Thymus (tissue), 11 donors: Measurements from ENCODE around the gene C1QTNF1. TPM values are rescaled to one million over a fixed set of nuclear protein-coding genes. Genes with fewer than 3 reads are reported as not detected.

ENCODE experiments used
- DNase-seq, 9 donors: peaks; one replicate each; pipeline ENCODE4 v3.0.0-alpha.2; 2013; ENCODE audit warnings: low spot score in 9 of 9, low read depth in 6 of 9, missing footprints in 1 of 9
- H3K27ac ChIP-seq, 2 donors: one replicate each; pipeline ENCODE4 v1.5.1; 2013; ENCODE audit warnings: control low read depth in 1 of 2, low read depth in 1 of 2, low read length in 1 of 2, mild to moderate bottlenecking in 1 of 2, moderate library complexity in 1 of 2
- H3K27me3 ChIP-seq, 2 donors: one replicate each; pipeline ENCODE4 v1.5.1; 2013; ENCODE audit warnings: low read length in 1 of 2; ENCODE audit not compliant: control insufficient read depth in 2 of 2, insufficient read depth in 1 of 2
- H3K36me3 ChIP-seq, 2 donors: one replicate each; pipeline ENCODE4 v1.5.1; 2013; ENCODE audit warnings: low read length in 1 of 2, mild to moderate bottlenecking in 1 of 2, moderate library complexity in 1 of 2; ENCODE audit not compliant: control insufficient read depth in 2 of 2, insufficient read depth in 2 of 2
- H3K4me1 ChIP-seq, 2 donors: one replicate each; pipeline ENCODE4 v1.5.1; 2013; ENCODE audit warnings: low read length in 2 of 2; ENCODE audit not compliant: control insufficient read depth in 2 of 2, insufficient read depth in 2 of 2
- H3K4me3 ChIP-seq, 2 donors: one replicate each; pipeline ENCODE4 v1.5.1; 2013; ENCODE audit warnings: low read length in 2 of 2, control low read depth in 1 of 2, mild to moderate bottlenecking in 1 of 2
- H3K9me3 ChIP-seq, 2 donors: one replicate each; pipeline ENCODE4 v1.5.1; 2013; ENCODE audit warnings: low read length in 1 of 2, mild to moderate bottlenecking in 1 of 2; ENCODE audit not compliant: control insufficient read depth in 2 of 2, insufficient read depth in 1 of 2
- WGBS: extraction: QIAGEN DNeasy Blood & Tissue Kit; methylation state at CpG from one replicate; pipeline ENCODE4 v1.1.7; 2013; 5-methylcytosine and 5-hydroxymethylcytosine counted together
- polyA plus RNA-seq: library from polyadenylated mRNA; stranded (reverse); fragments of 200-250 nt; gene quantifications from one replicate; pipeline ENCODE4 v1.2.3, GENCODE V29; 2013
- total RNA-seq: library from RNA; stranded (reverse); fragments of 120-200 nt; gene quantifications from one replicate; pipeline ENCODE4 v1.2.4, GENCODE V29; 2013
- donor health status: healthy.

The C1QTNF1 gene
- total and polyA plus RNA-seq, 2 donors = 2.2 to 34.9 TPM

- 88% methylated on average over 8 of the region's 8 CpGs for WGBS
- Histone ChIP-seq H3K27me3 (no peaks in the 10 kb centered on the region), H3K9me3 (no peaks in the 10 kb centered on the region), H3K4me3 (no peak overlapping the region), H3K27ac (no peak overlapping the region), H3K36me3 (peaks cover 10 to 15% of the 10 kb centered on the region in 2 donors), H3K4me1 (peaks cover 15 to 43% of the 10 kb centered on the region in 2 donors)
- DNase-seq = no peak
Observed at GRCh38 chr17:78980624-78980972, 43.4 kb upstream of the C1QTNF1 start.

DNA sequence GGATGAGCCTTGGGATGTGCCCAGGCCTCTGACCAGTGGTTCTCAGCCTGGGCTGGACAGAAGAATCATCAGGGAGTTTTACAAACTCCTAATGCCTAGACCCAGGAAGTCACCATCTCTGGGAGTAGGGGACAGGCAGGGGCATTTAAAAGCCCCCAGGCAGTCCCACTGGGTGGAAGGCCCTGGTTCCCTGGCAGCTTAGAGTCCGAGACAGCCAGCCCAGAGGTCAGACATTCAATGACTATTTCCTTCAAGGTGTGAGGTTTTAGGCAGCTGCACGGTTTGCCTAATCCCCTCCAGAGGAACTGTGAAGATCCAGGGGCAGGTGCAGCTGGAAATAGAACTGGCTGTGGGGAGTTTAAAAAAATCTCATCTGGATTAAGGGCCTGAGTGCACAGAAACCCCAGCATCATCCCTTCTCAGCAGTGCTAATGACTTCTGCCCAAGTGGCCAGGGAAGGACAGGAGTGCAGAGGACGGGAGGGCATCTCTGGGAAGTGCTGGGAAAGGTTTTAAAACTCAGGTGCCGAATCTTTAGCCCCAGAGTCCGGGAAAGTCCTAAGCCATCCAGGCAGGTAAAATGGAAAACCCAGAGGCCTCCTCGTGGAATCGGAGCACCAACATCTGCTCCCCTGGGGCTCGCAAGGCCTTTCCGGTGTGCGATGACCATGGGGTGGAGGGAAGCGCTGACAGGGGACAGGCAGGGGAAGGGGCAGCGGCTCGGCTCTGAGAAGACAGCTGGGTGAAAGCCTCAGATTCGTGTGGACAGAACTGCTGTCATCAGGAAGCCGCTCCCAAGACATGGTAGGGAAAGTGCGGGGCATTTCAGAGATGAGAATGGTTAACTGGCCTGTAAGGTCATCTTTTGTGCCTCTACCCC, 42.7 kb upstream of the C1QTNF1 start:
- no peaks in the 10 kb centered on the region for H3K9me3 ChIP-seq
- 97% methylated on average over 16 of the region's 16 CpGs for WGBS
- H3K27me3 ChIP-seq = no peaks in the 10 kb centered on the region
- H3K36me3 ChIP-seq = peaks cover 4 to 9% of the 10 kb centered on the region in 2 donors
- H3K27ac ChIP-seq = no peak overlapping the region
- no peak overlapping the region for H3K4me3 ChIP-seq
- no peak for DNase-seq
- H3K4me1 ChIP-seq = peaks cover 15 to 41% of the 10 kb centered on the region in 2 donors

DNA sequence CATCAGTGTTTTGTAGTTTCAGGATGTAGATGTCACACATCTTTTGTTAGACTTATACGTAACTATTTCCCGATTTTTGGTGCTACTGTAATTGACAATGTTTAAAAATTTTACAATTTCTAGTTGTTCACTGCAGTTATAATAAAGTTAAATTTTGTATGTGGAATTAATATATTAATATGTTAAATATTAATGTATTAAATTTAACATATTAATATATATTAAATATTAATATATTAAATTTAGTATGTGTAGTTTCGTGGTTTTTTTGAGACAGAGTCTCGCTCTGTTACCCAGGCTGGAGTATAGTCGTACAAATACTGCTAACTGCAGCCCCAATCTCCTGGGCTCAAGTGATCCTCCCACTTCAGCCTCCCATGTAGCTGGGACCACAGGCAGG, 38.6 kb upstream of the C1QTNF1 start:
- Histone ChIP-seq H3K9me3 (no peaks in the 10 kb centered on the region), H3K4me3 (no peak overlapping the region), H3K27ac (no peak overlapping the region), H3K36me3 (peaks cover 4% of the 10 kb centered on the region in 2 donors), H3K4me1 (peaks cover 3 to 12% of the 10 kb centered on the region in 2 donors), H3K27me3 (peaks cover 0 to 2% of the 10 kb centered on the region in 2 donors)
- 94% methylated on average over 5 of the region's 5 CpGs for WGBS
- DNase-seq = no peak

DNA sequence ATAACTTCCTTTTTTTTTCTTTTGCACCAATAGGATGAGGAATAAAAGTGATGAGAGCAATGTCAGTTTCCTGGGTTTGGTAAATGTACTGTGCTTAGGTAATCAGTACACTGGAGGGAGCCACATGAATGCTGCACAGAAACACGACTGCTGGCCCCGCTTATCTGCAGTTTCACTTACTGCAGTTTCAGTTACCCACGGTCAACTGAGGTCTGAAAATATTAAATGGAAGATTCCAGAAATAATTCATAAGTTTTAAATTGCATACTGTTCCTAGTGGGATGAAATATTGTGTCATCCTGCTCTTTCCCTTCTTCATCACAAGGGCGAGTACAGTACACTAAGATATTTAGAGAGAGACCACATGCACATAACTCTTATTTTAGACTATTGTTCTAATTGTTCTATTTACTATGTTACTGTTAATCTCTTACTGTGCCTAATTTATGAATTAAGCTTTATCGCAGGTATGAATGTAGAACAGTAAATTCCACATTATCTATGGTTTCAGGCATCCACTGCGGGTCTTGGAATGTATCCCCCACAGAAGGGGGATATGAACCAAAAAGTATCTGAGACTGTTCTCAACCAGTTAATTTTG, 37.8 kb upstream of the C1QTNF1 start:
- H3K27me3 ChIP-seq = peaks cover 0 to 2% of the 10 kb centered on the region in 2 donors
- no peak overlapping the region for H3K27ac ChIP-seq
- H3K4me3 ChIP-seq = no peak overlapping the region
- peaks cover 3 to 8% of the 10 kb centered on the region in 2 donors for H3K4me1 ChIP-seq
- peak in 1 of 9 donors; percentile 37 for DNase-seq
- peaks cover 11 to 12% of the 10 kb centered on the region in 2 donors for H3K36me3 ChIP-seq
- peaks cover 0 to 1% of the 10 kb centered on the region in 2 donors for H3K9me3 ChIP-seq
- 24% methylated on average over 6 of the region's 6 CpGs for WGBS

GRCh38 chr17:78986649-78987328, 37.2 kb upstream of the C1QTNF1 start:
- peak in 1 of 9 donors; percentile 22 for DNase-seq
- Histone ChIP-seq H3K27ac (peak overlapping the region in 1 of 2 donors; percentile 35), H3K4me1 (peaks cover 3 to 8% of the 10 kb centered on the region in 2 donors), H3K36me3 (peaks cover 18% of the 10 kb centered on the region in 2 donors), H3K9me3 (peaks cover 0 to 1% of the 10 kb centered on the region in 2 donors), H3K4me3 (no peak overlapping the region), H3K27me3 (peaks cover 0 to 2% of the 10 kb centered on the region in 2 donors)
- 3% methylated on average over 15 of the region's 15 CpGs for WGBS

DNA sequence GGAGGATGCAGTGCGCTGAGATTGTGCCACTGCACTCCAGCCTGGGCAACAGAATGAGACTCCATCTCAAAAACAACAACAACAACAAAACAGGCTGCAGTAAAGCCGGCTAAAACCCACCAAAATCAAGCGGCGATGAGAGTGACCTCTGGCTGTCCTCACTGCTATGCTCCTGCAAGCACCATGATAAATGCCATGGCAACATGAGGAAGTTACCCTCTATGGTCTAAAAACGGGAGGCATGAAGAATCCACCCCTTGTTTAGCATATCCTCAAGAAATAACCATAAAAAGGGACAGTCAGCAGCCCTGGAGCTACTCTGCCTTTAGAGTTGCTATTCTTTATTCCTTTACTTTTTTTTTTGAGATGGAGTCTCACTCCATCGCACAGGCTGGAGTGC, 35.8 kb upstream of the C1QTNF1 start:
- peaks cover 3 to 8% of the 10 kb centered on the region in 2 donors for H3K4me1 ChIP-seq
- no peak overlapping the region for H3K4me3 ChIP-seq
- no peak overlapping the region for H3K27ac ChIP-seq
- no peak for DNase-seq
- H3K9me3 ChIP-seq = peaks cover 0 to 1% of the 10 kb centered on the region in 2 donors
- H3K36me3 ChIP-seq = peaks cover 31% of the 10 kb centered on the region in 2 donors
- peaks cover 0 to 2% of the 10 kb centered on the region in 2 donors for H3K27me3 ChIP-seq
- 82% methylated on average over 6 of the region's 6 CpGs for WGBS

DNA sequence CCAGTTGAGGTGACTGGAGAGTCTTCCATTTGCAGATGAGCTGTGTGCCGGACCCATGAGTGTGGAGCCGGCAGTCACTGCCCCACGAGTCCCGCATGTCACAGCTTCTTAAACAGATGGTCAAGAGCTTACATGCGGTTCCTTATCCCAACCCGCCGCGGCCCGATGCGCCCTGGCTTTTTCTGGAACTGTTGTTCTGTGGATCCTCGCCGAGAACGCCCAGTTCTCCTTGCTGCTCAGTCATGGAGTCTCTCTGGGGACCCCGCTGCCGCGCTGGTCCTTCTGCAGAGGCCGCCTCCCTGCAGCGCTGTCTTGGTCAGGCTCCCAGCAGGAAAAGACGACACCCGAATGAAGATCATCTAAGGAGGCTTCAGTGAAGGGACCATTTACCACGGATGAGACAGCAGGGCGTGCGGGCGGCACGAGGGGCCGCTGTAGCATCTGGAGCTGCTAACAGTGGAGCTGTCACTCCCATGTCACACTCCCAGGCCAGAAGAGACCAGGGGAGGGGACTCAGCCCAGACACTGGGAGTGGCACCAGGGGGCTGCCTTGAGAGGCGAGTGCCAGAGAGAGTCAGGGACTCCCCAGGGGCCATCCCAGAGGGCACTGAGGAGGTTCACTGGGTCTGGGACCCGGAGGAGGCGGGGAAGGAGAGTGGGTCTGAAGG, 33.5 kb upstream of the C1QTNF1 start:
- H3K9me3 ChIP-seq = peaks cover 0 to 1% of the 10 kb centered on the region in 2 donors
- H3K36me3 ChIP-seq = peaks cover 51 to 55% of the 10 kb centered on the region in 2 donors
- DNase-seq = no peak
- no peak overlapping the region for H3K27ac ChIP-seq
- peaks cover 3 to 8% of the 10 kb centered on the region in 2 donors for H3K4me1 ChIP-seq
- peaks cover 0 to 2% of the 10 kb centered on the region in 2 donors for H3K27me3 ChIP-seq
- no peak overlapping the region for H3K4me3 ChIP-seq
- 99% methylated on average over 29 of the region's 29 CpGs for WGBS

- no peak for DNase-seq
- peaks cover 3 to 8% of the 10 kb centered on the region in 2 donors for H3K4me1 ChIP-seq
- H3K4me3 ChIP-seq = no peak overlapping the region
- peaks cover 58 to 62% of the 10 kb centered on the region in 2 donors for H3K36me3 ChIP-seq
- H3K27me3 ChIP-seq = peaks cover 0 to 2% of the 10 kb centered on the region in 2 donors
- 98% methylated on average over 33 of the region's 33 CpGs for WGBS
- H3K27ac ChIP-seq = no peak overlapping the region
- peaks cover 0 to 1% of the 10 kb centered on the region in 2 donors for H3K9me3 ChIP-seq
Observed at GRCh38 chr17:78991017-78991738, 32.8 kb upstream of the C1QTNF1 start.
